Tibial nerve (tissue), 4 donors: ENCODE data around the gene OPN3. TPM values are rescaled to one million over a fixed set of nuclear protein-coding genes. Genes with fewer than 3 reads are reported as not detected.

Experiments
- DNase-seq, 2 donors: peaks; one replicate each; pipeline ENCODE4 v3.0.0-alpha.2; 2019; ENCODE audit warnings: low spot score in 2 of 2
- H3K27ac ChIP-seq, 4 donors: fragments of 200-600 bp; sonication (generic) in 3 of 4; one replicate each; pipeline ENCODE4 v1.5.1; 2017 to 2019; ENCODE audit warnings: mild to moderate bottlenecking in 1 of 4
- H3K27me3 ChIP-seq, 2 donors: fragments of 200-600 bp; sonication (generic) in 1 of 2; one replicate each; pipeline versions ENCODE4 v1.5.1 to v1.6.0; 2017 to 2019
- H3K36me3 ChIP-seq, 3 donors: fragments of 200-600 bp; sonication (generic); one replicate each; pipeline ENCODE4 v1.5.1; 2018 to 2019
- H3K4me1 ChIP-seq, 4 donors: fragments of 200-600 bp; sonication (generic) in 3 of 4; one replicate each; pipeline ENCODE4 v1.5.1; 2017 to 2019
- H3K4me3 ChIP-seq, 4 donors: fragments of 200-600 bp; sonication (generic) in 3 of 4; one replicate each; pipeline ENCODE4 v1.5.1; 2017 to 2019; ENCODE audit warnings: mild to moderate bottlenecking in 1 of 4, moderate library complexity in 1 of 4
- H3K9me3 ChIP-seq, 4 donors: fragments of 200-600 bp; sonication (generic) in 3 of 4; one replicate each; pipeline ENCODE4 v1.5.1; 2017 to 2019
- CTCF ChIP-seq, 5 experiments: fragments of 200-600 bp in 3 of 5; fragments of 450-650 bp in 2 of 5; sonication (generic) in 3 of 5; IDR thresholded peaks; one replicate each; pipeline ENCODE4 v1.5.1; 2016 to 2019; ENCODE audit warnings: antibody characterized with exemption in 5 of 5, mild to moderate bottlenecking in 3 of 5, moderate library complexity in 2 of 5
- EP300 ChIP-seq, 2 donors: sonication (generic); formaldehyde crosslinking; IDR thresholded peaks; one replicate each; pipeline ENCODE4 v1.6.1; 2017; ENCODE audit warnings: antibody characterized with exemption in 2 of 2, mild to moderate bottlenecking in 1 of 2
- POLR2A ChIP-seq, 2 donors: fragments of 450-650 bp; IDR thresholded peaks; one replicate each; pipeline ENCODE4 v1.6.1; 2017; ENCODE audit warnings: antibody characterized with exemption in 2 of 2, mild to moderate bottlenecking in 2 of 2, moderate library complexity in 2 of 2
- WGBS, 2 donors: methylation state at CpG; one replicate each; pipeline ENCODE4 v1.1.5; 2018; 5-methylcytosine and 5-hydroxymethylcytosine counted together
- total RNA-seq, 4 donors: library from RNA; depleted of rRNA; stranded (reverse); fragments of >200 nt; gene quantifications; one replicate each; pipeline ENCODE4 v1.1.0, GENCODE V29; 2016

OPN3 gene
- total RNA-seq, 4 donors from 2014 or later: 17.8 to 31.7 (median 19.7) TPM

GRCh38 chr1:241605146-241605805 is 34.9 kb downstream of the OPN3 start:
- Histone ChIP-seq H3K27ac (no peak overlapping the region), H3K9me3 (no peaks in the 10 kb centered on the region), H3K27me3 (no peaks in the 10 kb centered on the region), H3K4me1 (peaks cover 0 to 18% (median 0%) of the 10 kb centered on the region in 4 donors), H3K36me3 (peaks cover 0 to 3% (median 0%) of the 10 kb centered on the region in 3 donors), H3K4me3 (no peak overlapping the region)
- DNase-seq: no peak
- TF ChIP-seq EP300 (IDR thresholded peaks at IDR 0.05): no peak
- TF ChIP-seq CTCF (IDR thresholded peaks at IDR 0.05): no peak
- TF ChIP-seq POLR2A (IDR thresholded peaks at IDR 0.05): no peak
- 76 to 80% methylated on average over 9 of the region's 9 CpGs for WGBS, 2 donors

- Histone ChIP-seq H3K27ac (peak overlapping the region in 2 of 4 donors; percentile 60 to 62), H3K27me3 (no peaks in the 10 kb centered on the region), H3K4me3 (no peak overlapping the region), H3K4me1 (peaks cover 0 to 18% (median 0%) of the 10 kb centered on the region in 4 donors), H3K36me3 (peaks cover 0 to 3% (median 0%) of the 10 kb centered on the region in 3 donors), H3K9me3 (no peaks in the 10 kb centered on the region)
- peak in 1 of 2 donors; percentile 25 for DNase-seq
- 38 to 49% methylated on average over 3 of the region's 3 CpGs for WGBS, 2 donors
- TF ChIP-seq CTCF (IDR thresholded peaks at IDR 0.05): no peak
- TF ChIP-seq POLR2A (IDR thresholded peaks at IDR 0.05): no peak
- TF ChIP-seq EP300 (IDR thresholded peaks at IDR 0.05): peak in 1 of 2 donors; percentile 41
Observed at GRCh38 chr1:241603731-241604245, 36.4 kb downstream of the OPN3 start.

GRCh38 chr1:241600496-241600901 is 39.7 kb downstream of the OPN3 start:
- Histone ChIP-seq H3K27me3 (no peaks in the 10 kb centered on the region), H3K36me3 (peaks cover 0 to 20% (median 0%) of the 10 kb centered on the region in 3 donors), H3K27ac (no peak overlapping the region), H3K4me1 (peaks cover 0 to 18% (median 0%) of the 10 kb centered on the region in 4 donors), H3K4me3 (no peak overlapping the region), H3K9me3 (no peaks in the 10 kb centered on the region)
- DNase-seq: no peak
- no peak for TF ChIP-seq CTCF (IDR thresholded peaks at IDR 0.05)
- no peak for TF ChIP-seq EP300 (IDR thresholded peaks at IDR 0.05)
- no peak for TF ChIP-seq POLR2A (IDR thresholded peaks at IDR 0.05)
- 62 to 82% methylated on average over 2 of the region's 2 CpGs for WGBS, 2 donors

- H3K27me3 ChIP-seq: no peaks in the 10 kb centered on the region
- WGBS, 2 donors: 79 to 81% methylated on average over 3 of the region's 3 CpGs
- H3K4me1 ChIP-seq: peaks cover 0 to 6% (median 0%) of the 10 kb centered on the region in 4 donors
- no peak for TF ChIP-seq EP300 (IDR thresholded peaks at IDR 0.05)
- no peak for DNase-seq
- no peak overlapping the region for H3K4me3 ChIP-seq
- no peak overlapping the region for H3K27ac ChIP-seq
- H3K9me3 ChIP-seq: no peaks in the 10 kb centered on the region
- H3K36me3 ChIP-seq: peaks cover 0 to 33% (median 0%) of the 10 kb centered on the region in 3 donors
Observed at GRCh38 chr1:241598249-241598648, 41.9 kb downstream of the OPN3 start.

GRCh38 chr1:241596633-241597032 is 43.5 kb downstream of the OPN3 start:
- no peaks in the 10 kb centered on the region for H3K27me3 ChIP-seq
- WGBS, 2 donors: 79 to 82% methylated on average over 6 of the region's 6 CpGs
- no peak overlapping the region for H3K4me3 ChIP-seq
- no peaks in the 10 kb centered on the region for H3K4me1 ChIP-seq
- TF ChIP-seq POLR2A (IDR thresholded peaks at IDR 0.05) (no peak), CTCF (IDR thresholded peaks at IDR 0.05) (no peak), EP300 (IDR thresholded peaks at IDR 0.05) (no peak)
- no peak overlapping the region for H3K27ac ChIP-seq
- H3K9me3 ChIP-seq: no peaks in the 10 kb centered on the region
- peaks cover 0 to 33% (median 0%) of the 10 kb centered on the region in 3 donors for H3K36me3 ChIP-seq
- no peak for DNase-seq
